Endodermal cell (in vitro differentiated cells): Measurements from ENCODE around the gene SLAMF7. TPM values are rescaled to one million over a fixed set of nuclear protein-coding genes. Genes with fewer than 3 reads are reported as not detected.
A peak's percentile ranks its signal among the peaks of the same experiment; 100 is the strongest.

Experiments
- DNase-seq: peaks from one replicate; pipeline ENCODE4 v3.0.0-alpha.2; 2017
- H3K27ac ChIP-seq: 2 replicates; pipeline ENCODE4 v1.5.1; 2013; ENCODE audit warnings: mild to moderate bottlenecking, low read depth, low read length, moderate library complexity
- H3K27me3 ChIP-seq: 2 replicates; pipeline ENCODE4 v1.6.1; 2013; ENCODE audit warnings: mild to moderate bottlenecking, low read length, moderate library complexity; ENCODE audit not compliant: insufficient read depth, control insufficient read depth, poor library complexity, severe bottlenecking
- H3K36me3 ChIP-seq: 2 replicates; pipeline ENCODE4 v1.7.0; 2013; ENCODE audit warnings: mild to moderate bottlenecking, low read length, moderate library complexity; ENCODE audit not compliant: control insufficient read depth, insufficient read depth
- H3K4me1 ChIP-seq: one replicate; pipeline ENCODE4 v1.7.0; 2013; ENCODE audit warnings: low read length; ENCODE audit not compliant: control insufficient read depth, insufficient read depth
- H3K4me3 ChIP-seq: 2 replicates; pipeline ENCODE4 v1.5.1; 2013; ENCODE audit warnings: mild to moderate bottlenecking, low read length, moderate library complexity
- H3K9ac ChIP-seq: 2 replicates; pipeline ENCODE4 v1.6.1; 2013; ENCODE audit warnings: mild to moderate bottlenecking, low read length, moderate library complexity; ENCODE audit not compliant: poor library complexity, severe bottlenecking; ENCODE audit errors: extremely low read depth
- H3K9me3 ChIP-seq: 2 replicates; pipeline ENCODE4 v1.6.1; 2013; ENCODE audit warnings: mild to moderate bottlenecking, low read length, moderate library complexity; ENCODE audit not compliant: control insufficient read depth
- H3K27ac Mint-ChIP-seq: 2 replicates; pipeline ENCODE4 v1.8.0; 2020; ENCODE audit warnings: mixed read lengths
- H3K27me3 Mint-ChIP-seq: 2 replicates; pipeline ENCODE4 v1.8.0; 2021; ENCODE audit warnings: mild to moderate bottlenecking, mixed read lengths; ENCODE audit not compliant: insufficient read depth
- H3K36me3 Mint-ChIP-seq: 2 replicates; pipeline ENCODE4 v1.8.0; 2020; ENCODE audit warnings: low read depth, mixed read lengths
- H3K4me1 Mint-ChIP-seq: 2 replicates; pipeline ENCODE4 v1.8.0; 2020; ENCODE audit warnings: mixed read lengths
- H3K4me3 Mint-ChIP-seq: 2 replicates; pipeline ENCODE4 v1.8.0; 2020; ENCODE audit warnings: mild to moderate bottlenecking, moderate library complexity, mixed read lengths
- H3K9me3 Mint-ChIP-seq: 2 replicates; pipeline ENCODE4 v1.8.0; 2020; ENCODE audit warnings: mild to moderate bottlenecking, mixed read lengths
- WGBS, 2 experiments: methylation state at CpG; one replicate each; pipeline versions ENCODE4 v1.1.5 to v1.1.7; 2013; ENCODE audit warnings: missing lambda C conversion rate in 2 of 2, mixed read lengths in 1 of 2; ENCODE audit not compliant: insufficient coverage in 1 of 2, insufficient read length in 1 of 2; 5-methylcytosine and 5-hydroxymethylcytosine counted together
- total RNA-seq, 2 donors: library from RNA; stranded (reverse); fragmentation: NEBNext Ultra II Directional in 1 of 2; extraction: Animal tissue kit (Norgen Biotek cat#: 25700) in 1 of 2; gene quantifications; 2 replicates in 1 of 2; 3 replicates in 1 of 2; pipeline ENCODE4 v1.2.1, GENCODE V29; 2021
- TF ChIP-seq, protein P1 (sequence below): fragments of 200-600 bp; sonication (generic); conservative IDR thresholded peaks from 2 replicates; pipeline ENCODE4 v1.5.0; 2021; ENCODE audit warnings: antibody characterized with exemption, mild to moderate bottlenecking

The SLAMF7 gene
- total RNA-seq, 2 donors from 2014 or later, result not detected

DNA sequence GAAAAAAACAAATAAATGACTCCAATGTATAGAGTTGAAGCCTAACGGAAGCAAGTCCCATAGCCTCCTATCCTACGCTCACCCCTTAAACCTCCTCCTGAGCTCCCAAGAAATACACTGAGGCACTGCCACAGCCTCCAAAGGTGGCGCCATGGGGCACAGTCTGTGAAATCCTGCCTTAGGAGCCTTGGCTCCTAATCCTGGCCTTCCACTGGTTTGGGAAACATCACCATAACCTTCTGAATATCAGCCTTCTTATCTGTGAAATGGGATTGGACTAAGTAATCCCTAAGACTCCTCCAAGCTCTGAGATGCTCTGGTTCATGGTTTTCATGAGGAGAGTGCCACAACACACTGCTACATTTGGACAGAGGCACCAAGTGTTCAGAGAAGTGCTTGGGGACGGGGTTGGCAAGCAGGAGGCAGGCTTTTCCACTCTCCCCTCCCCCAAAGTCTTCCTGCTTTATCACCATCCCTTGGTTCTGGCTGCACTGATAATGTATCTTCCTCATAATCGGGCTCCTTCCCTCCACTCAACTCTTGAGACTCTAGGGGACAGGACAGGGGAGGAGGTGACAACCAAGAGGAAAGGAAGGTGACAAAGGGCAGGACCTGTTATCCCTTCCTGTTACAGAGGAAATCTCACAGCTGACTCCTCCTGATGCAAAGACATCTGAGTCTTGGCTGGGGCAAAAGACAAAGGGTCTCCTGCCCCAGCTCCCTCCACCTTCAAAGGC, 2.7 kb downstream of the SLAMF7 start:
- Mint-ChIP-seq H3K27me3 (no peaks in the 10 kb centered on the region), H3K36me3 (no peaks in the 10 kb centered on the region), H3K27ac (no peak overlapping the region), H3K9me3 (peaks cover 7% of the 10 kb centered on the region), H3K4me1 (peaks cover 11% of the 10 kb centered on the region), H3K4me3 (no peak overlapping the region)
- Histone ChIP-seq H3K27ac (no peak overlapping the region), H3K9ac (no peak overlapping the region), H3K4me1 (no peaks in the 10 kb centered on the region), H3K36me3 (no peaks in the 10 kb centered on the region), H3K4me3 (no peak overlapping the region), H3K27me3 (no peaks in the 10 kb centered on the region), H3K9me3 (peaks cover 9% of the 10 kb centered on the region)
- DNase-seq, result peak; percentile 64
- TF ChIP-seq, protein P1, sequence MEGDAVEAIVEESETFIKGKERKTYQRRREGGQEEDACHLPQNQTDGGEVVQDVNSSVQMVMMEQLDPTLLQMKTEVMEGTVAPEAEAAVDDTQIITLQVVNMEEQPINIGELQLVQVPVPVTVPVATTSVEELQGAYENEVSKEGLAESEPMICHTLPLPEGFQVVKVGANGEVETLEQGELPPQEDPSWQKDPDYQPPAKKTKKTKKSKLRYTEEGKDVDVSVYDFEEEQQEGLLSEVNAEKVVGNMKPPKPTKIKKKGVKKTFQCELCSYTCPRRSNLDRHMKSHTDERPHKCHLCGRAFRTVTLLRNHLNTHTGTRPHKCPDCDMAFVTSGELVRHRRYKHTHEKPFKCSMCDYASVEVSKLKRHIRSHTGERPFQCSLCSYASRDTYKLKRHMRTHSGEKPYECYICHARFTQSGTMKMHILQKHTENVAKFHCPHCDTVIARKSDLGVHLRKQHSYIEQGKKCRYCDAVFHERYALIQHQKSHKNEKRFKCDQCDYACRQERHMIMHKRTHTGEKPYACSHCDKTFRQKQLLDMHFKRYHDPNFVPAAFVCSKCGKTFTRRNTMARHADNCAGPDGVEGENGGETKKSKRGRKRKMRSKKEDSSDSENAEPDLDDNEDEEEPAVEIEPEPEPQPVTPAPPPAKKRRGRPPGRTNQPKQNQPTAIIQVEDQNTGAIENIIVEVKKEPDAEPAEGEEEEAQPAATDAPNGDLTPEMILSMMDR, result peak; percentile 60
- WGBS, 2 experiments, result 93% methylated on average over 5 of the region's 5 CpGs; no CpG with 5 or more reads in 1 of the 2 experiments

DNA sequence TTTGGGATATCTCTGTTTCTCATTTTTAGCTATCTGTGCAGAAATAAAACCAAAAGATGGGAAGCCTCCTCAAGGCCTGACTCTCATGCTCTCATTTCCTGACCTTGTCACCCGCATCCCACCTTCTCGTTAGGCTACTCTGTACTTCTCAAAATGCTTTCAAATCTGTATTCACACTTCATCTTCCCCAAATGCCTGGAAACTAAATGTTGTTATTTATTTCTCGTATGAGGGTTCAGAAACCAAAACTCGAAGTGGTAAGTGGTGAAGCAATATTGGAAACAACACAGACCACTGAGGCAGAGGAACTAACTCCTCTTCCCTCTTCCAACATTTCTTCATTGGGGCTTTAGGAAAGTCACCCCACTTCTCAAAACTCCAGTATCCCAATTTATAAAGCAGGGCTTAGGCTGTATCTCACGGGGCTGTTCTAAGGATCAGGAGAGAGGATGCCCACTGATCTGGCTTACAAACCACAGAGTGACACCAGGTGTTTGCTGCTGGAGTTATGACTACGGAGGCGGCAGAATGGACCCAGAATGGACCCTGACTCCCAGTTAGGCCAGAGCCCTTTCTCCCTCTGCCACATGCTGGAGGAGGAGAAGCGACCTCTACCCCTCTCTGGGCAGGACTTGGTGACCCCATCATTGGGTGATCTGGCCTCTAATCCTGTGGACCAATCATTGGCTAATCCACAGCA, 3.5 kb downstream of the SLAMF7 start:
- Histone ChIP-seq H3K4me1 (no peaks in the 10 kb centered on the region), H3K27ac (no peak overlapping the region), H3K4me3 (no peak overlapping the region), H3K36me3 (no peaks in the 10 kb centered on the region), H3K9ac (no peak overlapping the region), H3K27me3 (no peaks in the 10 kb centered on the region), H3K9me3 (peaks cover 1% of the 10 kb centered on the region)
- Mint-ChIP-seq H3K27ac (no peak overlapping the region), H3K4me1 (peaks cover 17% of the 10 kb centered on the region), H3K27me3 (no peaks in the 10 kb centered on the region), H3K36me3 (no peaks in the 10 kb centered on the region), H3K4me3 (no peak overlapping the region), H3K9me3 (no peaks in the 10 kb centered on the region)
- DNase-seq, result no peak
- TF ChIP-seq, protein P1, result no peak
- WGBS, 2 experiments, result 91 to 100% methylated on average over 2 to 8 of the region's 8 CpGs

DNA sequence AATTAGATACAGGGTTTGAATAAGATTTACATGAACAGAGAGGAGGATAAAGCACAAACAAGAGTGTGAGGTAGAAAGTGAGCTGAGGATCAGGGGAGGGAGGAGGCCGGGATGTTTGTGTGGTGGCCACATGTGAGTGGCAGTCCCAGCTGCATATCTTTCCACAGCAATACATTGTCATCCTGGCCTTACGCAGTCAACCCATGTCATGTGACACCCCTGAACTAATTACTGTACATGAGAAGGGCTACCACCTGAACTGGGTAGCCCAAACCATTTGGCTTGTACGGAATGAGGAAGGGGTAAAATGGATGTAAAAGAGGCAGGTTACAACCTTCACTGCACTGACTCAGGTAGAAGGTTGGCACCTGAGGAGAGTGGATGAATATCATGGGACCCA, 4.2 kb downstream of the SLAMF7 start:
- no peaks in the 10 kb centered on the region for H3K27me3 Mint-ChIP-seq
- no peak overlapping the region for H3K27ac Mint-ChIP-seq
- no peaks in the 10 kb centered on the region for H3K36me3 Mint-ChIP-seq
- H3K4me3 Mint-ChIP-seq, result no peak overlapping the region
- Histone ChIP-seq H3K36me3 (no peaks in the 10 kb centered on the region), H3K4me3 (no peak overlapping the region), H3K9me3 (no peaks in the 10 kb centered on the region), H3K9ac (no peak overlapping the region), H3K4me1 (no peaks in the 10 kb centered on the region), H3K27me3 (no peaks in the 10 kb centered on the region), H3K27ac (no peak overlapping the region)
- WGBS, 2 experiments, result 96% methylated on average over 3 of the region's 3 CpGs; no CpG with 5 or more reads in 1 of the 2 experiments
- TF ChIP-seq, protein P1, result no peak
- no peaks in the 10 kb centered on the region for H3K9me3 Mint-ChIP-seq
- H3K4me1 Mint-ChIP-seq, result peaks cover 17% of the 10 kb centered on the region
- DNase-seq, result no peak
